Inferior parietal cortex (tissue), 1 donor: ENCODE data around the gene SERGEF.
"Not testable (repeated sequence)": the region's sequence is repeated elsewhere in the genome, so short reads cannot be mapped to it uniquely, and the experiment has no call there.

ENCODE experiments used
- DNase-seq: peaks from one replicate; pipeline ENCODE4 v3.0.0-alpha.2; 2016; ENCODE audit errors: extremely low spot score

The SERGEF gene

DNA sequence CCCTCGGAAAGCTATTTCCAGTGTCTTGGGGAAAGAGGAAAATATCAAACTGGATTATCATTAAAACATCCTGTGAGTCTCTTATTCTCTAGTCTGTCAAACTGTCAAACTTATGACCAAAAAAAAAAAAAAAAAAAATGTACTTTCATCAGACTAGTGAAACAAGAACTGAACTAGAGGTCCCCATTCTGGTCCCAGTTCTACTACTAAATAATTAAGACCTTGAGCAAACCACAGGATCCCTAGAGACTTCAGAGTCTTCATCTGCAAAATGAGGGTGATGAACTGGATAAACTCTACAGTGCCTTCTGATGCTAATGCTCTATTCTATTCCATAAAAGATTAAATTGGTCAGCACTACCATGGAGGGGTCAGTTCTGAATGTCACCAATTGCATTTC is 105.8 kb downstream of the SERGEF start:
- no peak for DNase-seq

DNA sequence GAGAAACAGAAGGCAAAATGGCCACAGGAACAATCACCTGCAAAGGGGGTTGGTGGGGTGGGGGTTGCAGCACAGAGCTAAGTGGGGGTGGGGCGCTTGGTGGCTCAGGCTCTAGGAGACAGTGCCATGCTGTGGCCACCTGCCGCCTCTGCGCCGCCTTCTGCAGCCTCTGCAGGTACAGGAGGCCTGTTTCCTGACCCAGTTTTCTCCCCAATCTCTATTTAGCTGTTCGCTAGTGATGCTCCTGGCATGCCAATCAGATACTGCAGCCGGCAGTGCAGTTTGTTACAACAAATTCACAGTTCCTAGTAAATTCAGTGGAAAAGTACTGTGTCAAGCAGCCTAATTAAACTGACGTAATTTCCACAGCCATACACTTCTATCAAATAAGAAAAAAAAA is 106.4 kb downstream of the SERGEF start:
- peak; percentile 58 for DNase-seq

DNA sequence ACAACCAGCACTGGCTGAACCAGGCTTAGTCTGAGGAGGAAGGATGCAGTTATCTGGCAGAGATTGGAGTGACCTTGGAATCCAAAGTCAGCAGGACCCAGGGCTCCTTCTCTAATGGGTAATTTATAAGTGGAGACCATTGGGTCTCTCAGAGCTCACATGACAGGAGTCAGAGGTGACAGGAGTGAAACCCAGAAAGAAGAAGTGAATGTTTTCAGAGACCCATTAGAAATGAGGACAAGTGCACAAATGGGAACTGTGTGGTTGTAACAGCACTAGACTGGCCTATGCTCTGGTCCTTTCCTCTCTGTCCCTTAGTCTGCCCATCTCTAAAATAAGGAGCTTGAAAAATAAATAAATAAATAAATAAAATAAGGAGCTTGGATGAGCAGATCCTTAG is 107.4 kb downstream of the SERGEF start:
- DNase-seq, result no peak

DNA sequence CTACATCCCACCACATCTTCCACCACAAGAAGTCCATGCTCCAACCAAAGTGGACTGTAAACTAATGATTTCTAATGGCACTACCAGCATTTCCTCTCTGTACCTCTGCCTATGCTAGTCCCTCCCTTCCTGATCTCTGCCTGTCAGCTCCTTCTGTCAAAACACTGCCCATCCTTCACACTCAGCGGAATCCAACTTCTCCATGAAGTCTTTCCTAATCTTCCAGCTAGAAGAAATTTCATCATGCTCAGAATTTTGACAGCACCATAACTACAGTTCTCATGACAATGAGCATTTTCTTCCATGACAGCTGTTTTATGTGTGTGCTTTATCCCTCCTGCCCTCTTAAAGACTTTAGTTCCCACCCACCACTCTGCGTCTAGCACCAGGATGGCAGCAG is 111.4 kb downstream of the SERGEF start:
- no peak for DNase-seq

DNA sequence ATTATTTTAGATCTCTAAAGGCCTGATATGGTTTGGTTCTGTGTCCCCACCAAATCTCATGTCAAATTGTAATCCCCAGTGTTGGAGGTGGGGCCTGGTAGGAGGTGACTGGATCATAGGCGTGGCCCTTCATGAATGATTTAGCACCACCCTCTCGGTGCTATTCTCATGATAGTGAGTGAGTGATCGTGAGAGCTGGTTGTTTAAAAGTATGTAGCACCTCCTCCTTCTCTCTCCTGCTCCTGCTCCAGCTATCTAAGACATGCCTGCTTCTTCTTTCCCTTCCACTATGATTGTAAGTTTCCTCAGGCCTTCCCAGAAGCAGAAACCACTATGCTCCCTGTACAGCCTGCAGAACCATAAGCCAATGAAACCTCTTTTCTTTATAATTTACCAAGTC is 114.1 kb downstream of the SERGEF start:
- no peak for DNase-seq

DNA sequence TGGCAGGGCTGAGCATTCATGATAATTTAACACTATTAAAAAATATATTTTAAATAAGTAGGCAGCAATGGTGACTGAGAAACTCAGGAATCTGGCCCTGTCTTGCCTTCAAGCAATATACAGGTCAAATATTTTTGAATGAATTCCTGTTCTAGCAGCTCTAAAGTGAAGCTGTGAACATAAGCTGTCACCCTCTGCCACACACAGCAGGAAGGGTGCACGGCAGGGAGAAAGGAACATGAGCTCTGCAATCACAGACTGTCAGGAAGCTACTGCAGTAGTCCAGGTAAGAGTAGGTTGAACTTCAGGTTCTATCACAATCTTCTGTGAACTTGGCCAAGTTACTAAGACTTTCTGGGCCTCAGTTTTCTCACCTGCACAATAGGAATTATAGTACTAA is 114.8 kb downstream of the SERGEF start:
- DNase-seq, result no peak

DNA sequence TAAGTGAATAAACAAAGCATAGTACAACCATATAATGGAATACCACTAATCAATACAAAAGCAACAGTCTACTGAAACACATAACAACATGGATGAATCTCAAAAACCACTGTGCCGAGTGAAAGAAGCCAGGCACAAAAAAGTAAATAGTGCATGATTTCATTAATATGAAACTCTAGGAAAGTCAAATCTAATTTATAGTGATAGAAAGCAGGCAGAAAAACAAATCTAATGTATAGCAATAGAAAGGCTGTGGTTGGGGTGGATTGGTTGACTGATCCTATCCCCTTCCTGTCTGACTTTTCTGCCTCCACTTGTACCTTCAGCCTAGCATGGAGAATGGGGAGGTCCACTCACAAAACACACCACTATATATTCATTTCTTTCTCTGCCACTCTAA is 115.4 kb downstream of the SERGEF start:
- no peak for DNase-seq

DNA sequence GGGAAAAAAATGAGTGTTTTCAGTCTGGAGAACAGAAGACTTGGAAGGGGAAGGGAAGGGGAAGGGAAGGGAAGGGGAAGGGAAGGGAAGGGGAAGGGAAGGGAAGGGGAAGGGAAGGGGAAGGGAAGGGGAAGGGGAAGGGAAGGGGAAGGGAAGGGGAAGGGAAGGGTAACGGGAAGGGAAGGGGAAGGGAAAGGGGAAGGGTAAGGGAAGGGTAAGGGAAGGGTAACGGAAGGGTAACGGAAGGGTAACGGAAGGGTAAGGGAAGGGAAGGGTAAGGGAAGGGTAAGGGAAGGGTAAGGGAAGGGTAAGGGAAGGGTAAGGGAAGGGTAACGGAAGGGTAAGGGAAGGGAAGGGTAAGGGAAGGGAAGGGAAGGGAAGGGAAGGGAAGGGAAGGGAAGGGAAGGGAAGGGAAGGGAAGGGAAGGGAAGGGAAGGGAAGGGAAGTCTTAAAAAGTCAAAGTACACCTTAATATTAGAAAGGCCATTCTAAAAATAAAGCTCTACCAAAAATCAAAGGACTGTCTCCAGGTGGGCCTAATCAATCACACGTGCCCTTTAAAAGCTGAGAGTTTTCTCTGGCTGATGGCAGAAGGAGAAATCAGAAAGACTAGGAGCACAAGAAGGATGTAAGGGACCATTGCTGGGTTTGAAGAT is 116.2 kb downstream of the SERGEF start:
- DNase-seq, result not testable (repeated sequence)

DNA sequence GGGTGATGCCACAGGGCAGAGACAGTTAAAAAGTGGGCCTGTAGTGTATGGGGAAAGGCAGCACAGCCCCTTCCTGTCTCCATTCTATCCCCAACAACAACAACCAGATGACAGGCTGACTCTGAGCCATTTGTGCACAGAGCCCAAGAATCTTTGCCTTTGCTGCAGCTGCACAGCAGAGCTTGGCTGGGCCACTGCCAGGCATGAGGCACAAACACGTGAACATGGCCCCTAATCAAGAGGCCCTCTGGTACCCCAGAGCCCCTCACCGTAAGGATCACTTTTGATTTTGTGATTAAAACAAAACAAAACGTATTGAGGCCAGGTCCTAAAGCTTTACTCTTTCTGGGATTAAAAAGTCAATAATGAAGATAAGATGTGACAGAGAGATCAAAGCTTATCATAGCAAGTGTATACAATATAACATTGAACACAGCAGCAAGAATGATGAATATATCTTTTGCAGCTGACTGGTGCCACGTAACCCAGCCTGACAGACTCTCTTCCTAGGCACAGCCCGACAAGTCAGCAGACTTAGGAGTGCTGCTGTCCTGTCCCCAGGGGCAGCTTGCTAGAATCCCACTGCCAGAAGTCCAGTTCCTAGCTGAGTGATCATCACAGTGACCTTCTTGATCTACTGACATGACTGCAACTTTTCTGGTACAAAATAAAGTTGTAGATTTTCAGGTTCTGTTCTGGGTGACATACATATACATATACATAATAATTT is 117.8 kb downstream of the SERGEF start:
- peak; percentile 60 for DNase-seq

DNA sequence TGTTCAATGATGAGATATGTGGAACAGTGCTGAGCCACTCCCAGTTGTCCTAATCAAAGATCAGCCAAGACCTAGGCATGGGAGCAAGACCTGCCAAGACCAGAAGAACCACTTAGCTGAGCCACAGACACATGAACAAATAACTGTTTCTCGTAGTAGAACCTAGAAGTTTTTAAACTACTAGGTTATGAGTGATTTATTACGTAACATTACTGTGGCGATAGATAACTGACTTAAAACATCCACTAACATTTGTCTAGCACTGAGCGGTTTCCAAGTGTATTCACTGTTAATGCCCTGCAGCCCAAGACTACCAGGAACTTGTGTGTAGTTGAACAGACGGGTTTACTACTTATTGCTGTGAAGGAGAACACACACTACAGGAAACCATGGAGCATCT is 120.4 kb downstream of the SERGEF start:
- no peak for DNase-seq

DNA sequence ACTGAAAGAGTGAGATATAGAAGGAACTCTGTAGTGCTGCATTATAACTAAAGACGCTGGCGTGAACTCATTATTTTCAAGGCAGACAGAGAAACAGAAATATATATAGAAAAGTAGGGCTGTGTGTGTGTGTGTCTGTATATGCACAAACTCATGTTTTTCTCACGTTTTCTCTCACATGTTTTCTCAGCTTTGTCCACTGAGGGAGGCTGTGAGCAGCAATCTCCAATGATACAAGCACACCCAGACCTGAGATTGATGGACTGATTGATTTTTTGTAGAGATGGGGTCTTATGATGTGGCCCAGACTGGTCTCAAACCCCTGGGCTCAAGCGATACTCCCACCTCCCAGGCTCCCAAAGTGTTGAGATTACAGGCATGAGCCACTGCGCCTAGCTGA is 122.5 kb downstream of the SERGEF start:
- DNase-seq, result no peak

DNA sequence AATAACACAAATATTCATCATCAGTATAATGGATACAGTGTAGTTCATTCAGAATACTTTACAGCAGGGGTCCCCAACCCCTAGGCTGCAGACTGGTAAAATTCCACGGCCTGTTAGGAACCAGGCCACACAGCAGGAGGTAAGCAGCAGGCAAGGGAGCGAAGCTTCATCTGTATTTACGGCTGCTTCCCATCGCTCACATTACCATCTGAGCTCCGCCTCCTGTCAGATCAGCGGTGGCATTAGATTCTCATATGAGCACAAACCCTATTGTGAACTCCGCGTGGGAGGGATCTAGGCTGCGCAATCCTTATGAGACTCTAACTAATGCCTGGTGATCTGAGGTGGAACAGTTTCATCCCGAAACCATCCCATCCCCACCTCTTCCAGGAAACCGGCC is 125.1 kb downstream of the SERGEF start:
- DNase-seq, result no peak

DNA sequence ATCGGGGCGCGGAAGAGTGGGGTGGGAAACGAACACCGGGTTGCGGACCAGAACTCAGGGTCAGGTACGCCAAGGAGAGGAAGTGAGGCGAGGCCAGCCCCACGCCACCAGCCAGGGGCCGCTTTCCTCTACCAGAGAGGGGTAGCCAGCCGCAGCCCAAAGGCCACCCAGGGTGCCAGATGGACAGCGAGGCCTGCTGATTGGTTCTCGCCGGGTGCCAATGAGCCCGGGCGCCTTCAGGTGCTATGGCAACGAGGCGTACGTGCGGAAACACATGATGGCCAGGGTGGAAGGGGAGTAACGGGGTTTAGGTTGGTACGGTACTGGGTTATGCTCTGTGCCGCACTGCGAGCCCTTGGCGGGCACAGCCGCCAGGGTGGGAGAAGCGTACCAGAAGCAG is 128.9 kb downstream of the SERGEF start:
- DNase-seq, result no peak

DNA sequence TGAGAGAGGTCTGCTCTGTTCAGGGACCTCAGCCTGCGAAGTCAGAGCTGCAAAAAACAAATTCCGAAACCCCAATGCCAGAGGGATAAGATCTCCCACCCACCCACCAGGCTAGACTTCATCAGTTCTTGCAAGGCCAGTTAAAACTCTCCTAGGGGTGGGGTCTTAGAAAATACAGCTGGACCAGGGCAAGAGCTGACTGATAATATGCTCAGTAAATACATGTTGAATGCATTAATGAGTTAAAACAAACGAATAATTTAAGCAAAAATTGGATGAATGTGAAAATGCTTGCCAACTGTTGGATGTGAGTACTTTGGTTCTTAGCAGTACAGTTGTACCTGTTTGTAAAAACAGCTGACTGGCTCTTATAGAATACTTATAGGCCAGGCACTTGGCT is 129.8 kb downstream of the SERGEF start:
- no peak for DNase-seq

DNA sequence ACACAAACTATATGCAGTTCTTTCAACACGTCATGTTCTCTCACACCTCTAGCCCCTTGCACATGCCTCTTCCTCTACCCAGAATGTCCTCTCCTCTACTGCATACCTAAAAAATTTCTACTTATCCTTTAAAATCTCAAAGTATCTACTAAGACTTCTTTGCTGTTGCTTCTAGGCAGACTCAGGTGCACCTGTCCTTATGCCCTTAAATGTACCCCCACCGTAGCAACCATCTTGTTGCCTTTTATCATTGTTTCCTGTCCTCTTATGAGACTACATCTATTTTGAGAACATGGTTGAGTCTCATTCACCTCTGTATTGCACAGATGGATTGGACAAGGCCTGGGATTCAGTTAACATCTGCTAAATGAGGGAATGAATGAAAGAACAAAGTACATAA is 134.1 kb downstream of the SERGEF start:
- DNase-seq, result no peak

DNA sequence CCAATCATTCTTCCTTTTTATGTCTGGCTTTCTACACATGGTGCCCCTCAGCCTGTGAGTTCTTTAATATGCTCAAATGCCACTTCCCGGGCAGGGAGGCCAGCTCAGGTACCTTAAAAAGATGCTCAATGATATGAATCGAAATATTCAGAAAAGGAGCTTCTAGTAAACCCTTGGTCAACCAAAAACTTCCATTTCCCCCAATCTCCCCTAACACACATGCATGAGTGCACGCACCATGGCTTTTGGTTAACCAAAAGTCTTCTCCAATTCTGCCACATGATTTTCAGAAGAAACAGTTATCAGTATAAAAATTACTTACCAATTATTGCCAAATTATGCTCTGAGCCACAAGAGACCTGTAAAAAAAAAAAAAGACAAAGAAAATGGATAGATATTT is 135.0 kb downstream of the SERGEF start:
- DNase-seq, result no peak

DNA sequence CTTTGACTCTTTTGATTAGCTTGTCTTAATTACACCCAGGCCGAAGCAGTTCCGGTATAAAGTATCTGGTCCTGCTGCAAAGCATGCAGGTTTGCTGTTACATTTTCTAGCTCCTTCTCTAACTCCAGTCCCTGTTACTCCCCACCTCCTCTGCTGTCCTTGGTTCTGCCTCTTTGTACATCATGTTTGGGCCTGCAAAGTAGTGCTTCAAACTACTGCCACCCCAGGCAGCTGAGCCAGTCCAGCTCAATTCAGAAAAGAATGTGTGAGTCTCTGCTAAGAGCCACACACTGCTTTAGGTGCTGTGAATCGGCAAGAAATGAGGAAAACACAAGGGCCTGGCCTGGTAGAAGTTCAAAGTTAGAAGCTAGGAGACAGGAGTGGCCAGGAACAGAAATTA is 136.0 kb downstream of the SERGEF start:
- DNase-seq, result no peak

DNA sequence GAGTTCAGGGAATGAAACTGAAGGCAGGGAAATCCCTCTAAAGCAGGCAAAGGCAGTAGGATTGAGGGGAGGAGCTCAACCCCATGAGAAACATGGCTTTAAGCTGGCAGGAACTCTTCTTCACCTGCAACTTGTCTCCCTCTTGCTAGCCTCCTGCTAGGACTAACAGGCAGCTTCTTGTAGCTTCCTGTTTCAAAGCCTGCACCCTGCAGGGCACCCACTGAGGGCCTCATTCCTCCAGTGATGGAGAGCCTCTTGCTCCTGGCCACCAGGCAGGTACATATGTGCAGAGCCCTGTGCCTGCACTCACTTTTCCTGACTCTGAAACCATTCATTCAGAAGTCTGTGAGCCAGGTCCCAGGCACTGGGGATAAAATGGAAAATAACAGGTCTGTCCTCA is 137.0 kb downstream of the SERGEF start:
- DNase-seq, result no peak

DNA sequence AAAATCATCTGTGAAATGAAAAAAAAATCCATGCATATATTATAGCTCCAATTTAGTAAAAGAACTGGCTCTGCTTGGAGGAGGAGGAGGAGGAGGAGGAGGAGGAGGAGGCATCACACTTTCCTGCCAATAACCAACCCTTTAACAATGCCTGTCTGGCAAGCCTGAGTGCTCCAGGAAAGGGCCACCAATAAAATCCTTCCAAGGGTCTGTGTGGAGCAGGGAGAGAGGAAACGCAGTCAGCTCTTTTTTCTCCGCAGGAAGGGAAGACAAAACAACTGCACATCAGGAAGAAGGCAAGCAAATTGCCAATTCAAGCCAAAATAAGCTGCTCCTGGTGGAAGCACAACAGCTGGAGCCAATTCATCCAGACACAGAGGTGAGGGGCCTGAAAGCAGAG is 139.3 kb downstream of the SERGEF start:
- DNase-seq, result no peak

DNA sequence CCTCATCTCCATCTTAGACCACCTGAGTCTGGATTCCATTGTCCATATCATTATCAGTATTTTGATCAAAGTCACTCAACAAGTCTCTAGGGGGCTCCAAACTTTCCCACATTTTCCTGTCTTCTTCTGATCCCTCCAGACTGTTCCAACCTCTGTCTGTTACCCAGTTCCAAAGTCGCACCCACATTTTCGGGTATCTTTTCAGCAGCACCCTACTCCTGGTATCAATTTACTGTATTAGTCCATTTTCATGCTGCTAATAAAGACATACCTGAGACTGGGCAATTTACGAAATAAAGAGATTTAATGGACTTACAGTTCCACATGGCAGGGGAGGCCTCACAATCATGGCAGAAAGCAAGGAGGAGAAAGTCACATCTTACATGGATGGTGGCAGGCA is 144.4 kb downstream of the SERGEF start:
- DNase-seq, result not testable (repeated sequence)

DNA sequence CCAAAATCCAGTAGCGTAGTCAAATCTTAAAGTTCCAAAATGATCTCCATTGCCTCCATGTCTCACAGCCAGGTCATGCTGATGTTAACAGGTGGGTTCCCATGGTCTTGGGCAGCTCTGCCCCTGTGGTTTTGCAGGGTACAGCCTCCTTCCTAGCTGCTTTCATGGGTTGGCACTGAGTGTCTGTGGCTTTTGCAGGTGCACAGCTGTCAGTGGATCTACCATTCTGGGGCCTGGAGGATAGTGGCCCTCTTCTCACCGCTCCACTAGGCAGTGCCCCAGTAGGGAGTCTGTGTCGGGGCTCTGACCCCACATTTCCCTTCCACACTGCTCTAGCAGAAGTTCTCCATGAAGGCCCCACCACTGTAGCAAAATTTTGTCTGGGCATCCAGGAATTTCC is 145.5 kb downstream of the SERGEF start:
- no peak for DNase-seq

DNA sequence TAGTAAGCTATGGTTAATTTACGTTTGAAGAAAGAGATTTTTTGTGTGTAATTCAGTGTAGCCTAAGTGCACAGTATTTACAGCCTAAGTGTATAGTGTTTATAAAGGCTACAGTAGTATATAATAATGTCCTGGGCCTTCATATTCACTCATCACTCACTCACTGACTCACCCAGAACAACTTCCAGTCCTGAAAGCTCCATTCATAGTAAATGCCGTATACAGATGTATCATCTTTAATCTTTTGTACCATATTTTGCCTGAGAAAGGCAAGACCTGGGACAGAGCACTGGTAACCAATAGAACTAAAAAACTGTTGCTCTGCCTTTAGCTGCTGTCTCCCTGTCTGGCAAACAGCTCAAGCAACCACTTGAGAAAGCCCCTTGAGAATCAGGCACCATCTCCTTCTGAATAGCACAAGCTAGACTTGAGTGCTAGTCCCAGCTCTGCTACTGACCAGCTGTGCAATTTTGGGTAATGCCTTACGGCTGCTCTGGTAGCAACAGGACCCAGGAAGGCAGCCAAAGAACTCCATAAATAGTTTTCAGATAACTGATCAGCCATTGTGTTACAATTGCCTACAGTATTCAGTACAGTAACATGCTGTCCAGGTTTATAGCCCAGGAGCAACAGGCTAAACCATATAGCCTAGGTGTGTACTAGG is 146.9 kb downstream of the SERGEF start:
- DNase-seq, result no peak

DNA sequence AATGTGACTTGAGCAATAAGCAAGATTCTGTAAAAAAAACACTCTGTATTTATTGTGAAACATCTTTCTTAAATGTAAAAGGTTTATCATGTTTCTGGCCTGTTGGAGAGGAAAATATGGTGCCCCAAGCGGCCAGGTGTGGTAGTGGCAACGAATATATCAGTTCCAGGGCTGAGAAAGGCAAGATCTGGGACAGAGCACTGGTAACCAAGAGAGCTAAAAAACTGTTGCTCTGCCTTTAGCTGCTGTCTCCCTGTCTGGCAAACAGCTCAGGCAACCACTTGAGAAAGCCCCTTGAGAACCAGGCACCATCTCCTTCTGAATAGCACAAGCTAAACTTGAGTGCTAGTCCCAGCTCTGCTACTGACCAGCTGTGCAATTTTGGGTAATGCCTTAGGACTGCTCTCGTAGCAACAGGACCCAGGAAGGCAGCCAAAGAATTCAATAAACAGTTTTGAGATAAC is 148.3 kb downstream of the SERGEF start:
- no peak for DNase-seq
